ENCODE data around the gene NMT2.

GRCh38 chr10:15202639-15203038 is 34.1 kb upstream of the NMT2 start:
- TF ChIP-seq CTCF (IDR thresholded peaks at IDR 0.05) (no peak), POLR2A (IDR thresholded peaks at IDR 0.05) (no peak)

All from right lobe of liver (tissue), 4 donors.